BJ (cell line): ENCODE data around the gene GRXCR2. TPM values are rescaled to one million over a fixed set of nuclear protein-coding genes. Genes with fewer than 3 reads are reported as not detected.

ENCODE experiments used
- CTCF ChIA-PET: fragments of 350-600 bp; formaldehyde crosslinking; extraction: SDS; loops from one replicate; lab custom pipeline; 2021; ENCODE audit warnings: antibody characterized with exemption, inconsistent platforms; lab: Yijun Ruan, JAX
- POLR2A ChIA-PET: fragments of 300-600 bp; sonication (Branson Sonifier 250); formaldehyde crosslinking; extraction: SDS; loops from one replicate; lab custom pipeline; 2021; ENCODE audit warnings: antibody characterized with exemption; lab: Charles Lee
- DNase-seq: peaks from one replicate; pipeline ENCODE4 v3.0.0-alpha.2; 2011; ENCODE audit warnings: low read depth
- H3K27me3 ChIP-seq: 2 replicates; pipeline ENCODE4 v1.6.0; 2011; ENCODE audit warnings: low read length; ENCODE audit not compliant: control insufficient read depth, insufficient read depth
- H3K36me3 ChIP-seq: 2 replicates; pipeline ENCODE4 v1.5.1; 2011; ENCODE audit warnings: low read length; ENCODE audit not compliant: control insufficient read depth, insufficient read depth
- H3K4me3 ChIP-seq: 2 replicates; pipeline ENCODE4 v1.5.1; 2011; ENCODE audit warnings: low read depth, mild to moderate bottlenecking, control low read depth, low read length
- polyA plus RNA-seq: library from polyadenylated mRNA; depleted of rRNA; stranded (reverse); fragments of >200 nt; gene quantifications from 2 replicates; pipeline ENCODE4 v1.2.3, GENCODE V29; 2011
- TF ChIP-seq, protein P1 (sequence below): IDR thresholded peaks from 2 replicates; pipeline ENCODE4 v1.5.1; 2011; ENCODE audit warnings: low read depth, mild to moderate bottlenecking, control low read depth, inconsistent platforms, low read length, moderate library complexity; ENCODE audit not compliant: insufficient read depth

Gene GRXCR2
- polyA plus RNA-seq, 1 experiment = not detected

- no peaks in the 10 kb centered on the region for H3K36me3 ChIP-seq
- DNase-seq = no peak
- POLR2A ChIA-PET = no interaction called here
- H3K4me3 ChIP-seq = no peak overlapping the region
- CTCF ChIA-PET = interaction anchor here (1.3 to 2.2 kb wide), 2 partner anchors 8 to 294 kb away, joined by 3 to 16 read pairs; no protein-coding TSS in a partner anchor
- TF ChIP-seq, protein P1, sequence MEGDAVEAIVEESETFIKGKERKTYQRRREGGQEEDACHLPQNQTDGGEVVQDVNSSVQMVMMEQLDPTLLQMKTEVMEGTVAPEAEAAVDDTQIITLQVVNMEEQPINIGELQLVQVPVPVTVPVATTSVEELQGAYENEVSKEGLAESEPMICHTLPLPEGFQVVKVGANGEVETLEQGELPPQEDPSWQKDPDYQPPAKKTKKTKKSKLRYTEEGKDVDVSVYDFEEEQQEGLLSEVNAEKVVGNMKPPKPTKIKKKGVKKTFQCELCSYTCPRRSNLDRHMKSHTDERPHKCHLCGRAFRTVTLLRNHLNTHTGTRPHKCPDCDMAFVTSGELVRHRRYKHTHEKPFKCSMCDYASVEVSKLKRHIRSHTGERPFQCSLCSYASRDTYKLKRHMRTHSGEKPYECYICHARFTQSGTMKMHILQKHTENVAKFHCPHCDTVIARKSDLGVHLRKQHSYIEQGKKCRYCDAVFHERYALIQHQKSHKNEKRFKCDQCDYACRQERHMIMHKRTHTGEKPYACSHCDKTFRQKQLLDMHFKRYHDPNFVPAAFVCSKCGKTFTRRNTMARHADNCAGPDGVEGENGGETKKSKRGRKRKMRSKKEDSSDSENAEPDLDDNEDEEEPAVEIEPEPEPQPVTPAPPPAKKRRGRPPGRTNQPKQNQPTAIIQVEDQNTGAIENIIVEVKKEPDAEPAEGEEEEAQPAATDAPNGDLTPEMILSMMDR = no peak
- no peaks in the 10 kb centered on the region for H3K27me3 ChIP-seq
These were observed 39.1 kb downstream of the GRXCR2 start for GRCh38 chr5:145833631-145834200.

DNA sequence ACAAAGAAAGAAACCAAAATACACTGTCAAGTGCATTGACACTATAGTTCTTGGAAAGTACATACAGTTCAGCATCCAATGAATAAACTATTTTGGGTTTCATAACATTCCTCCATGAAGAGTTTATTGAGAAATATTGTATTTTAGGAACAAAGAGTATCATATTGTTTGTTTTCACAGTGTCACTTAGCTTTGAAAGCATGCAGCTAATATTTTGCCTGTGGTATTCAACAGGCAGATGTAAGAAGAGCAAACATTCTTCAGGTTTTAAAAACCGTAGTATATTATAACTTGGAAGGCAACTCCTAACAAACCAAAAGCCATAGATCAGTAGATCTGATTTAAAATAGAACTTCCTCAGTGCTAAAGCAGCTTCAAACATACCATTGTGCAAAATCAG lies 42.2 kb downstream of the GRXCR2 start:
- no peak for DNase-seq
- H3K36me3 ChIP-seq = no peaks in the 10 kb centered on the region
- H3K4me3 ChIP-seq = no peak overlapping the region
- ChIA-PET CTCF (interaction anchor here (0.5 to 1.6 kb wide), 5 partner anchors 58 to 1627 kb away, joined by 3 to 5 read pairs (median 4); no protein-coding TSS in a partner anchor), POLR2A (no interaction called here)
- no peaks in the 10 kb centered on the region for H3K27me3 ChIP-seq
- TF ChIP-seq, protein P1 = no peak

DNA sequence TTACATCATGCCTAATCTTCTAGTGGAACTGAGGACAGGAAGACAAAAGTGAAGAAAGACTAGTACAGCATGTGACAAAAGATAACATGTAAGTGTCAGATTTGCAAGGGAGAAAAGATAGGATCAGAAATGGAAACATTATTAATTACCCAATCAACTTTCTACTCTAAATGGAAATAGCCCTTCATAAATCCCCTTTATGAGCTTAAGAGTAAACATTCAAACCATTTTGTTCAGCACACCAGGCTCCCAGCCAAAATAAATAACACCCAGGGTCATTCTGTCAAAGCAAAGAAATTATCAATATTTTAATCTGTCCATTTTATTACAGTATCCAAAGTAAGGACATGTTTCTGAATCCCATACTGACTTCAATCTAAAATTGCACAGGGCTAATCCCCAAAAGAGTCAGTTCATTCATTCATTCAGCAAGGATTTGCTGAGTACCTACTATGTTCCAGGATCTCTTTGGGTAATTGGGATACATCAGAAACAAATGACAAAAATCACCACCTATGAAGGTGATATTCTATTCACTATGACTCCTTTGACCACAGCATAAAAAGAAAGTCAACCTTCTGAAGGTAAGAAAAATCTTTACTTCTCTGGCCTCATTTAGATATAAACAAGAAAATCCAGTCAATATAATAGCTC lies 43.0 kb downstream of the GRXCR2 start:
- TF ChIP-seq, protein P1 = no peak
- CTCF ChIA-PET = interaction anchor here (0.5 to 1.6 kb wide), 3 partner anchors 219 to 1239 kb away, joined by 3 to 5 read pairs (median 4); no protein-coding TSS in a partner anchor
- POLR2A ChIA-PET = no interaction called here
- H3K36me3 ChIP-seq = no peaks in the 10 kb centered on the region
- no peaks in the 10 kb centered on the region for H3K27me3 ChIP-seq
- no peak overlapping the region for H3K4me3 ChIP-seq
- DNase-seq = no peak

DNA sequence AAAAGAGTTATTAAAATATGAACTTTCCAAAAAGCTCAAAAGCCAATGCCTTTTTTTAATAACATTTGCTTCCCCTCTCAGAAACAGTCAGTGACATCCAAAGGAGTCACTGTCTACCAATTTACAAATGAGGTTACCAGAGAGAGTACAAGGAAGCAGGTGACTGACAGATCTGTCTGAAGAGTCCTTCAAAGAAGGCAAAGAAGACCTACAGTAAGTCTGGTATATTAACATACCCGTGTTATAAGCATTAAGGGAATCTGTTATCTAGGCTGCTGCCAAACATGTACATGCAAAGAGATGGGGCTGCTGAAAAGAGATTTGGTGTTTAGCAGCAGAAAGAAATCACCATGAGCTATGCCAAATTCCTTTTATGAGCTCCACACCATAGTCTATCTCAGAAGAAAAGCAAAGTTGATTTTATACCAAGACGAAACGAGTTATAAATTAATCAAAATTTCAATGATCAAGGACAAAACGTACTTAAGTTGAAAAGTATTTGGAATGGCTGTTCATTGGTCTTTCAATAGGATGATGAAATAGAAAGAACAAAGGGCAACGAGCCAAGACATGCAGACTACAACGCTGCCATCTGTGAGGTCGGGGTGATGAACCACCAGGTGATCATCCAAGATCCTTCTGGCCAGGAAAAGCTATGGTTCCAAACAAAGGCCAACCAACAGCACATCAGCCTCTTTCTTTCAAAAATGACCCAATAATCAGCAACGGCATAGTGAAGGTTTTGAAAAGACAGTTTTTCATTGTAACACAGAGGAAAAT lies 45.7 kb downstream of the GRXCR2 start:
- Histone ChIP-seq H3K27me3 (no peaks in the 10 kb centered on the region), H3K4me3 (no peak overlapping the region), H3K36me3 (no peaks in the 10 kb centered on the region)
- no peak for DNase-seq
- ChIA-PET POLR2A (no interaction called here), CTCF (interaction anchor here (0.5 to 3.5 kb wide), 14 partner anchors 8 to 1622 kb away, joined by 3 to 39 read pairs (median 4); partner anchors contain the start of gene PRELID2)
- TF ChIP-seq, protein P1 = no peak
